ENCODE measurements around the gene PIEZO2.

- TF ChIP-seq CTCF (IDR thresholded peaks at IDR 0.05) (no peak), POLR2A (IDR thresholded peaks at IDR 0.05) (no peak)
Observed at GRCh38 chr18:11096411-11096810, 53.0 kb downstream of the PIEZO2 start.

Data from esophagus squamous epithelium (tissue), 4 donors.